Nephron (organoid): ENCODE measurements around the gene TPCN1.

Experiments
- H3K27ac Mint-ChIP-seq, 3 experiments: 2 replicates each; pipeline ENCODE4 v1.8.0; 2020; ENCODE audit warnings: mixed read lengths in 3 of 3, mild to moderate bottlenecking in 2 of 3, moderate library complexity in 1 of 3
- H3K27me3 Mint-ChIP-seq: 2 replicates; pipeline ENCODE4 v1.8.0; 2021; ENCODE audit warnings: low read depth, mild to moderate bottlenecking, moderate library complexity, mixed read lengths
- H3K36me3 Mint-ChIP-seq: 2 replicates; pipeline ENCODE4 v1.8.0; 2020; ENCODE audit warnings: low read depth, mixed read lengths
- H3K4me1 Mint-ChIP-seq: 2 replicates; pipeline ENCODE4 v1.8.0; 2020; ENCODE audit warnings: mixed read lengths
- H3K4me3 Mint-ChIP-seq, 3 experiments: 2 replicates each; pipeline ENCODE4 v1.8.0; 2020; ENCODE audit warnings: mild to moderate bottlenecking in 3 of 3, mixed read lengths in 3 of 3, moderate library complexity in 2 of 3
- H3K9me3 Mint-ChIP-seq: 2 replicates; pipeline ENCODE4 v1.8.0; 2020; ENCODE audit warnings: mixed read lengths
- TF ChIP-seq, protein P1 (sequence below), 3 experiments: fragments of 200-600 bp; sonication (generic); IDR thresholded peaks; one replicate each; pipeline ENCODE4 v1.5.0; 2021; ENCODE audit warnings: antibody characterized with exemption in 3 of 3; ENCODE audit not compliant: unreplicated experiment in 3 of 3

TPCN1 gene

DNA sequence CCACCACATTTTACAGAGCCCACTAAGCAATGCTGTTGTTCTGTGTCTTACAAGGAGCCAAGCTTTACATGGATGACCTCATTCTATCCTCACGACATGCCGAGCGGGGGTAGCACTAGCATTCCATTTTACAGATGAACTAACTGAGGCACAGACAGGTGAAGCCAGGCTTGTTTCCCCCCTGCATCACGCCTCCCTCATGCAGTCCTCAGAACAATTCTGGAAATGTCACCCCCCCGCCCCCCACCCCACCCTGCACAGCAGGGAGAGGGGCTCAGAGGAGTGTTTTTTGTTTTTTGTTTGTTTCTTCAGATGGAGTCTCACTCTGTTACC is 112.1 kb downstream of the TPCN1 start:
- H3K4me3 Mint-ChIP-seq = peak overlapping the region in 2 of 3 experiments; percentile 6 to 92
- peaks cover 5% of the 10 kb centered on the region for H3K4me1 Mint-ChIP-seq
- H3K27me3 Mint-ChIP-seq = peaks cover 38% of the 10 kb centered on the region
- TF ChIP-seq, protein P1, sequence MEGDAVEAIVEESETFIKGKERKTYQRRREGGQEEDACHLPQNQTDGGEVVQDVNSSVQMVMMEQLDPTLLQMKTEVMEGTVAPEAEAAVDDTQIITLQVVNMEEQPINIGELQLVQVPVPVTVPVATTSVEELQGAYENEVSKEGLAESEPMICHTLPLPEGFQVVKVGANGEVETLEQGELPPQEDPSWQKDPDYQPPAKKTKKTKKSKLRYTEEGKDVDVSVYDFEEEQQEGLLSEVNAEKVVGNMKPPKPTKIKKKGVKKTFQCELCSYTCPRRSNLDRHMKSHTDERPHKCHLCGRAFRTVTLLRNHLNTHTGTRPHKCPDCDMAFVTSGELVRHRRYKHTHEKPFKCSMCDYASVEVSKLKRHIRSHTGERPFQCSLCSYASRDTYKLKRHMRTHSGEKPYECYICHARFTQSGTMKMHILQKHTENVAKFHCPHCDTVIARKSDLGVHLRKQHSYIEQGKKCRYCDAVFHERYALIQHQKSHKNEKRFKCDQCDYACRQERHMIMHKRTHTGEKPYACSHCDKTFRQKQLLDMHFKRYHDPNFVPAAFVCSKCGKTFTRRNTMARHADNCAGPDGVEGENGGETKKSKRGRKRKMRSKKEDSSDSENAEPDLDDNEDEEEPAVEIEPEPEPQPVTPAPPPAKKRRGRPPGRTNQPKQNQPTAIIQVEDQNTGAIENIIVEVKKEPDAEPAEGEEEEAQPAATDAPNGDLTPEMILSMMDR (IDR thresholded peaks at IDR 0.05; ENCODE audit: unreplicated experiment in 3 of 3) = no peak
- no peak overlapping the region for H3K27ac Mint-ChIP-seq
- peaks cover 8% of the 10 kb centered on the region for H3K36me3 Mint-ChIP-seq
- H3K9me3 Mint-ChIP-seq = no peaks in the 10 kb centered on the region

DNA sequence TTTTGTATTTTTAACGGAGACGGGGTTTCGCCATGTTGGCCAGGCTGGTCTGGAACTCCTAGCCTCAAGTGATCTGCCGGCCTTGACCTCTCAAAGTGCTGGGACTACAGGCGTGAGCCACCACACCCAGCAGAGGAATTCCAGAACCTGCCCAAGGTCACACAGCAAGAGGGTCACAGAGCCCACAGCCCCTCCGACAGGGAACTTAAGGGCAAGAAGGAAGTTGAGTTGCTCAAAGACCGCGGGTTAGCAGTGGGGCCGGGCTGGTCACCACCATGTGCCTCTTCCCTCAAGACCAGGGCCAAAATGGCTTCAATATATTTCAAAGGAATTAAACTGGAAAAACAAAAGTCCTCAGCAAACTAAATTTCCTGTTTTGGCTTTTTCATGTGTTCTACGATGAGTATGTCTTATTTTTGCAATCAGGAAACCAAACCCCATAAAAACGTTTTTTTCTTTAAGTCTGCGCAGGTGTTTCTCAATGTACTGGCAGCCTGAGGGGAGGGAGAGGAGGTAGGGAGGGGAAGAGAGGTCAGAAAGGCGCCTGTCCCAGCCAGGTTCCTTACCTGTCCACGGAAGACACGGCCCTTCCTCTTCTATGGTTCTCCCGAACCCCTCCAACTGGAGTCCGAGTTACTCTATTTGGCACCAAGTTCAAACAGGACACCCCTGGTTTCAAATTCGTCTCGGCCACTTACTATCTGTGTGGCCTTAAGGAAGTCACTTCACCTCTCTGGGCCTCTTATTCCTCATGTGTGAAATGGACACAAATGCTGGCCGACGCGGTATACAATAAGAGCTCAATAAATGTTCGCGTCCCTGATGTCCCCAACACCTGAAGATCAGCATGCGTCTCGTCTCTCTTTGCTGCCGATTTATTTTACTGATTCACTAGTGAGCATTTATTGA is 112.9 kb downstream of the TPCN1 start:
- Mint-ChIP-seq H3K27ac (no peak overlapping the region), H3K9me3 (no peaks in the 10 kb centered on the region), H3K4me1 (peaks cover 5% of the 10 kb centered on the region), H3K27me3 (peaks cover 38% of the 10 kb centered on the region), H3K4me3 (peak overlapping the region; percentile 89 to 92 (median 91)), H3K36me3 (peaks cover 8% of the 10 kb centered on the region)
- TF ChIP-seq, protein P1 (IDR thresholded peaks at IDR 0.05; ENCODE audit: unreplicated experiment in 3 of 3) = no peak

DNA sequence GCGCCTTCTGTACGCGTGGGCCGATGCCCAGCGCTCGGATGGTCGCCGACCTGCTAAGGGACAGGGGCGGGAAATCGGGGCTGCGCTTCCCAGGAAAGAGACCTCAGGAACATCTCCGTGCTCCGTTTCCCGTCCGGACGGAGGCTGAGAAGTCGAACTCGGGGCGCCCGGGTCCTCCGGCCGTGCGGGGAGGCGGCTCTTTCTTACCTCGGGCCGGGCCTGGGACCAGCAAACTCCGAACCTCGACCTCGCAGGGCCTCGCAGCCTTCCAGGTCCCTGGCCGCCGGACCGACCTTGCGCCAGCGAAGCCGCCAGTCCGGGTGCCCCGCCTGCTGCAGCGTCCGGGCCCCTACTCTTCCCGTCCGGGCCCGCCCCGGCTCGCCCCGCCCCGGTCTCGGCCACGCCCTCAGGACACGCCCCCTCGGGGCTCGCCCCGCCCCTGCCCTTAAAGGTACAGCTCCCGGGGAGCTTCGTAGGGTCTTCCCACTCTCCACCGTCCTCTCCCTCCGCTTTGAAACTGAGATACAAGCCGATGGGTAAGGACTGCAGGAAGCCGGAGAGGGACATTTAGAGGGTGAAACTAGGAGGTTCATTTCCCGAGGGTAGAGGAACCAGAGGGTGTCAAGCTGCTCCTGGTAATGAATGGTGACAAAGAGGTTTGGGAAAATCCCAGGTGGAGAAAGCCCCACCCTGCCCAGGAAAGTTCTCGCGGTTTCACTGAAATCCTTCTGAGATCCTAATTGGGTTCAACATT is 113.7 kb downstream of the TPCN1 start, which contains the start of gene SLC8B1:
Gene SLC8B1, minus strand, starts transcription at position 324 of the 754 bp plus-strand sequence. CDS start 2,231 bp downstream, outside the sequence.
- TF ChIP-seq, protein P1 (IDR thresholded peaks at IDR 0.05; ENCODE audit: unreplicated experiment in 3 of 3) = no peak
- Mint-ChIP-seq H3K27me3 (peaks cover 33% of the 10 kb centered on the region), H3K27ac (no peak within 1 kb of the TSS), H3K9me3 (no peaks in the 10 kb centered on the region), H3K36me3 (peaks cover 8% of the 10 kb centered on the region), H3K4me3 (peak within 1 kb of the TSS; percentile 89 to 92 (median 91)), H3K4me1 (peaks cover 5% of the 10 kb centered on the region)

DNA sequence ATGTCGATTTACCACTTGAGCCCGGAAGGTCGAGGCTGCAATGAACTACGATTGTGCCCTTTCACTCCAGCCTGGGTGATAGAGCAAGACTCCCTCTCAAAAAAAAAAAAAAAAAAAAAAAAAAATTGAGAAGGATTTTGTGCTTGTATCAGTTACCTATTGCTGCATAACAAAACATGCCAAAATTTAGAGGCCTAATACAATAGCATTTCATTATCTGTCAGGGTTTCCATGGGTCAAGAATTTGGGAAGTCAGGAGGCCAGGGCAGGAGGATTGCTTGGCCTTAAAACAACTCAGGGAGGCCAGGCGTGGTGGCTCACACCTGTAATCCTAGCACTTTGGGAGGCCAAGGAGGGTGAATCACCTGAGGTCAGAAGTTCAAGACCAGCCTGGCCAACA is 118.3 kb downstream of the TPCN1 start:
- peaks cover 2% of the 10 kb centered on the region for H3K4me1 Mint-ChIP-seq
- H3K36me3 Mint-ChIP-seq = no peaks in the 10 kb centered on the region
- H3K27ac Mint-ChIP-seq = no peak overlapping the region
- no peaks in the 10 kb centered on the region for H3K9me3 Mint-ChIP-seq
- TF ChIP-seq, protein P1 (IDR thresholded peaks at IDR 0.05; ENCODE audit: unreplicated experiment in 3 of 3) = no peak
- H3K27me3 Mint-ChIP-seq = peaks cover 30% of the 10 kb centered on the region
- H3K4me3 Mint-ChIP-seq = no peak overlapping the region

DNA sequence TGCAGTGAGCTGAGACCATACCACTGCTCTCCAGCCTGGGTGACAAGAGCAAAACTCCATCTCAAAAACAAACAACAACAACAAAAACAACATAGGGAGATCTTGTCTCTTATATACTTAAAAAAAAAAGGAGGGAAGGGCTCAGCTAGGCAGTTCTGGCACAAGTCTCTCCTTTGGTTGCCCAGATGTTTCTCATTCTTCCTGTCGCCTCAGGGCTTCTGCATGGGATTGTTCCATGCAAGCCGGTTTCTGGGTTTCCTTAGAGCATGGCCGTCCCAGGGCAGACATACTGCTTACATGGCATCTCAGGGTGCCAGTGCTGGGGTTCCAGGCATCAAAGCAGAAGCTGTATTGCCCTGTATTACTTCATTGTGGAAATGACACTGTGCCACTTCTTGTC is 118.8 kb downstream of the TPCN1 start:
- H3K4me1 Mint-ChIP-seq = no peaks in the 10 kb centered on the region
- no peaks in the 10 kb centered on the region for H3K36me3 Mint-ChIP-seq
- no peaks in the 10 kb centered on the region for H3K9me3 Mint-ChIP-seq
- TF ChIP-seq, protein P1 (IDR thresholded peaks at IDR 0.05; ENCODE audit: unreplicated experiment in 3 of 3) = no peak
- H3K4me3 Mint-ChIP-seq = no peak overlapping the region
- H3K27ac Mint-ChIP-seq = no peak overlapping the region
- peaks cover 27% of the 10 kb centered on the region for H3K27me3 Mint-ChIP-seq
